Mucosa of rectum (tissue), 2 donors: ENCODE results near the gene UBXN1.

ENCODE experiments used
- H3K27ac ChIP-seq, 2 donors: one replicate each; pipeline ENCODE4 v1.7.0; 2013; ENCODE audit warnings: inconsistent platforms in 2 of 2, low read depth in 2 of 2, low read length in 2 of 2
- H3K27me3 ChIP-seq, 2 donors: one replicate each; pipeline ENCODE4 v1.7.0; 2013; ENCODE audit warnings: low read length in 2 of 2; ENCODE audit not compliant: control insufficient read depth in 2 of 2, insufficient read depth in 2 of 2
- H3K36me3 ChIP-seq, 2 donors: one replicate each; pipeline ENCODE4 v1.7.0; 2013; ENCODE audit warnings: low read length in 2 of 2; ENCODE audit not compliant: control insufficient read depth in 2 of 2, insufficient read depth in 2 of 2
- H3K4me1 ChIP-seq, 2 donors: one replicate each; pipeline ENCODE4 v1.7.0; 2013; ENCODE audit warnings: low read length in 2 of 2, mild to moderate bottlenecking in 1 of 2; ENCODE audit not compliant: control insufficient read depth in 2 of 2, insufficient read depth in 2 of 2
- H3K4me3 ChIP-seq, 2 donors: one replicate each; pipeline ENCODE4 v1.7.0; 2013; ENCODE audit warnings: low read length in 2 of 2
- H3K9ac ChIP-seq, 2 donors: one replicate each; pipeline ENCODE4 v1.7.0; 2013; ENCODE audit warnings: low read length in 2 of 2, low read depth in 1 of 2, mild to moderate bottlenecking in 1 of 2
- H3K9me3 ChIP-seq, 2 donors: one replicate each; pipeline ENCODE4 v1.7.0; 2013; ENCODE audit warnings: low read length in 2 of 2; ENCODE audit not compliant: control insufficient read depth in 2 of 2
- donor health status: healthy.
- donor health status: Normal muscosa, but diverticular disease.

Gene UBXN1, protein sequence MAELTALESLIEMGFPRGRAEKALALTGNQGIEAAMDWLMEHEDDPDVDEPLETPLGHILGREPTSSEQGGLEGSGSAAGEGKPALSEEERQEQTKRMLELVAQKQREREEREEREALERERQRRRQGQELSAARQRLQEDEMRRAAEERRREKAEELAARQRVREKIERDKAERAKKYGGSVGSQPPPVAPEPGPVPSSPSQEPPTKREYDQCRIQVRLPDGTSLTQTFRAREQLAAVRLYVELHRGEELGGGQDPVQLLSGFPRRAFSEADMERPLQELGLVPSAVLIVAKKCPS

DNA sequence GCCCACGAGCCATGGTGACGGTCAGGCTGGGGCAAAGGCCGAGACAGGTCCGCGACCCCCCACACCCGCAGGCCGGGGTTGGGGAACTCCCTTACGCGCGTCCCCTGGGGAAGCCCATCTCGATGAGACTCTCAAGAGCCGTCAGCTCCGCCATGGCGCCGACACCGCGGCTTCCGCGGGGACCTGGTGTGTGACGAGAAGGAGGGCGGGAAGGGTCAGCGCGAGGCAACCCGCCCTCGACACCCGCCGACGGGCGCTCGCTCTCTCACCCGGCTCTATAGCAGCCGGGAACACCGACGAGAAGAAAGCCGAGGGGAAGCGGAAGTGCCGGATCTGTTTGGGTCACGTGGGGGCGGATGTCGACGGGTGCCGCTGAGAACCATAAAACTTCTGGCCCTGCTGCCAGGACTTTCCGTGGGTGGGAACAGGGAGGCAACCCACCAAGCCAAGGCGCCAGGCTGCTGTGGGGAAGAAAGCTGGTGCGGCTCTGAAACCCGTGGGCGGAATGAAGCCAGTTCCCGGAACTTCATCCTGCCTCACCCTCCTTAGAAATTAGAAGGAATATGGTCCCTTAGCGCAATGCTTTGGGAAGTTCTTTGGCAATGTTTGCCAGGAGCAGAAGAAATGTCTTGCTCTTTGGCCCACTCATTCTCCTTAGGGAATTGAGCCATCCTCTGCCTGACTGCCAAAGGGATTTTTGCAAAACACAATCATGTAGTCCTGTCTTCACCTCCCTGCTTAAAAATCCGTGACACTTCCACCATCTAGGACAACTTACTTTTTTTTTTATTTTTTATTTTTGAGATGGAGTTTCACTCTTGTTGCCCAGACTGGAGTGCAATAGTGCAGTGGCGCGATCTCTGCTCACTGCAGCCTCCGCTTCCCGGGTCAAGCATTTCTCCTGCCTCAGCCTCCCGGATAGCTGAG is at the start of gene UBXN1:
UBXN1 (minus strand) TSS at position 304 of the 927 bp plus-strand sequence; CDS start at position 154, 150 bp downstream.
- peak within 1 kb of the TSS; percentile 83 to 93 for H3K4me3 ChIP-seq
- no peaks in the 10 kb centered on the region for H3K27me3 ChIP-seq
- H3K27ac ChIP-seq, result peak within 1 kb of the TSS; percentile 71 to 90
- H3K4me1 ChIP-seq, result peaks cover 13 to 14% of the 10 kb centered on the region in 2 donors
- H3K9ac ChIP-seq, result peak within 1 kb of the TSS; percentile 91
- no peaks in the 10 kb centered on the region for H3K9me3 ChIP-seq
- peaks cover 19 to 21% of the 10 kb centered on the region in 2 donors for H3K36me3 ChIP-seq

DNA sequence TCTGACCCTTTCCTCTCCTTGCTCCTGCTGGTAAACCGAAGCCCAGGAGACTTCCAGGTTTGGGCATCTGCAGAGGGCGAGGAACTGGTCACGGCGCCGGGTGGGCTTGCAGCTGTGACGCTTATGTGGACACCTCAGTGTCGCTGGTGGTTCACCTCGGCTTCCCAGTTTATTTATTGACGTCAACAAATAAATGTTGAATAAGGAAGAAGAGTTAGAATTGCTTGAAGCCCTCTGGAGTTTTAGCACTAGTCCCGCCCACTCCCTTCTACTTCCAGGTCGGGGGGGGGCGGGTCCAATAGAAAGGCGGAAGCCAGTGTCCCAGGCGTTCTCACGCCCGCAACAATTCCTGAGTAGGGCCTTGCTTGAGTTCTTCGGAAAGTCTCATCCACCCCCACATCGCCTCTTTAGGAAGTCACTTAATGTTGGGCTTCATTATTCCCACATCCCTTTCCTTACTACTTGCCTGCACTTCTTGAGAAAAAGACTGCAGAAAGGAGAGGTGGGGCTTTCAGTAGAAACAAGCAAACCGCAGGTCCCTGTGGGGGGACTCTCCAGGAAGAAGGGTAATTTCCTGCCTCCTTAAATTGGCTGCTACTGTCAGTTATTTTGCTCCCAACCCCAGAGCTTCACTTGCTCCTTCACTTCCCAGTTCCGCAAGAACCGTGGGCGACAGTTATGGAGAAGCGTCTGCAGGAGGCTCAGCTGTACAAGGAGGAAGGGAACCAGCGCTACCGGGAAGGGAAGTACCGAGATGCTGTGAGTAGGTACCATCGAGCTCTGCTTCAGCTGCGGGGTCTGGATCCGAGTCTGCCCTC is 49.5 kb upstream of the UBXN1 start, which contains the start of gene TTC9C:
TTC9C (plus strand) TSS at position 316 of the 818 bp plus-strand sequence; CDS start at position 679, 363 bp downstream.
- Histone ChIP-seq H3K36me3 (peaks cover 9 to 14% of the 10 kb centered on the region in 2 donors), H3K4me1 (peaks cover 29 to 31% of the 10 kb centered on the region in 2 donors), H3K4me3 (peak within 1 kb of the TSS; percentile 95 to 98), H3K27ac (peak within 1 kb of the TSS; percentile 93), H3K9me3 (no peaks in the 10 kb centered on the region), H3K9ac (peak within 1 kb of the TSS; percentile 83 to 90), H3K27me3 (no peaks in the 10 kb centered on the region)

DNA sequence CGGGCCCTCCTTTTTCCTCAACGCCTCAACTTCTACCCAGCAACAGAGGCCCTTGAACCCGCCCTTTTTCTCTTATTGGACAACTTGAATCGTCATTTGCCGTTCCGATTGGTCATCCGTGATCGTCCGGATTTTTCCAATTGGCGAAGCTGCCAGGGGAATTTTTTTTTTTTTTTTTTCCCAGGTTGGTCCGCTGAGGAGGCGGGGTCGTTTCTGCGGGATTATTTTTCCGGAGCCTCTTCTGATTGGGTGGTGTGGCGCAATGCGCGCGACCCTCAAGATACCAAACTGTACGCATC is 48.9 kb upstream of the UBXN1 start:
- Histone ChIP-seq H3K27ac (peak overlapping the region; percentile 93), H3K4me1 (peaks cover 29 to 31% of the 10 kb centered on the region in 2 donors), H3K27me3 (no peaks in the 10 kb centered on the region), H3K9ac (peak overlapping the region; percentile 75 to 83), H3K36me3 (peaks cover 13 to 16% of the 10 kb centered on the region in 2 donors), H3K4me3 (peak overlapping the region; percentile 95 to 98), H3K9me3 (no peaks in the 10 kb centered on the region)

DNA sequence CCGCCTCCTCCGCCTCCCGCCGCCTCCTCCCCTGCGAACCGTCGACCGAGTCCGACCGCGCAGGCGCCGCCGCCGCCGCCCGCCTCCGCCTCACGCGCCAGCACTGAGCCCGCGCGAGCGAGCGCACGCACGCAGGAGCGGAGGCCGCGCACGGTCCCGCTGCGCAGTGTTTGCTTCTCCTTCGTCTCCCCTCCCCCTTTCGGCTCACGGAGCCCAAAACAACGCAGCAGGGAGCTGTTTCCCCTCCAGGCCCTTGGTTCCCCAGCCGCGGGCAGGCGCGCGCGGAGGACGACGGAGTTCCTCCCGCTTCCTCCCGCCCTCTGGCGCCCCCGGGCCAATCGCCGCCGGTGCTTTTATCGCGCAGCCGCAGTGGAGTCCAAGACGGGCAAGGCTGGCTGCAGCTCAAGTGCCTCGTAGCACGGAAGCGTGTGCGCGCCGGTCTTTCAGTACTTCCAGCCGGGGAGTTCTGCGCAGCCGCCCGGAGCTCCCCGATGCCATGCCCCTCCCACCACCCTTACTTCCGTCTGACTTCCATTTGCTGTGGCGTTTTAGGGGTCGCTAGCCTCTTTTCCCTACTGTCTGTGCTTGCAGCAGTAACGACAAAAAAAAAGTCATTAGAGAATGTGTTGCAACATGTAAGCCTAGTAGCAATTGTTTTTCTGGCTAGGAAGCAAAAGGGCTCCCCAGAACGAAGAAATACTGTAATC is 48.4 kb upstream of the UBXN1 start, which contains the start of gene HNRNPUL2:
HNRNPUL2 (minus strand) TSS at position 293 of the 707 bp plus-strand sequence. CDS start 301 bp downstream, outside the sequence.
- Histone ChIP-seq H3K27me3 (no peaks in the 10 kb centered on the region), H3K4me3 (peak within 1 kb of the TSS; percentile 95 to 98), H3K4me1 (peaks cover 29 to 31% of the 10 kb centered on the region in 2 donors), H3K9me3 (no peaks in the 10 kb centered on the region), H3K9ac (peak within 1 kb of the TSS; percentile 83 to 89), H3K36me3 (peaks cover 18 to 21% of the 10 kb centered on the region in 2 donors), H3K27ac (peak within 1 kb of the TSS; percentile 93)

DNA sequence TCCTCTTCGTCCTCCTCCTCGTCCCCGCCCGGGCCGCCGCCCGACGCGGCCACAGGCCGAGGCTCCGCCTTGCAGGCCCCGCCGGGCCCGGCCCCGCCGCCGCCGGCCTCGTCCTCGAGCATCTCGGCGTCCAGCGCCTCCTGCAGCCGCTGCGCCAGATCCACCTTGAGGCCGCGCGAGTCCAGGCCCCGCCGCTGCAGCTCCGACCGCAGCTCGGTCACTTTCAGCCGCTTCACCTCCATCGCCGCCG is 48.0 kb upstream of the UBXN1 start:
- Histone ChIP-seq H3K4me1 (peaks cover 29 to 31% of the 10 kb centered on the region in 2 donors), H3K9me3 (no peaks in the 10 kb centered on the region), H3K9ac (peak overlapping the region; percentile 81 to 89), H3K27ac (peak overlapping the region; percentile 93), H3K4me3 (peak overlapping the region; percentile 95 to 98), H3K36me3 (peaks cover 23 to 26% of the 10 kb centered on the region in 2 donors), H3K27me3 (no peaks in the 10 kb centered on the region)

DNA sequence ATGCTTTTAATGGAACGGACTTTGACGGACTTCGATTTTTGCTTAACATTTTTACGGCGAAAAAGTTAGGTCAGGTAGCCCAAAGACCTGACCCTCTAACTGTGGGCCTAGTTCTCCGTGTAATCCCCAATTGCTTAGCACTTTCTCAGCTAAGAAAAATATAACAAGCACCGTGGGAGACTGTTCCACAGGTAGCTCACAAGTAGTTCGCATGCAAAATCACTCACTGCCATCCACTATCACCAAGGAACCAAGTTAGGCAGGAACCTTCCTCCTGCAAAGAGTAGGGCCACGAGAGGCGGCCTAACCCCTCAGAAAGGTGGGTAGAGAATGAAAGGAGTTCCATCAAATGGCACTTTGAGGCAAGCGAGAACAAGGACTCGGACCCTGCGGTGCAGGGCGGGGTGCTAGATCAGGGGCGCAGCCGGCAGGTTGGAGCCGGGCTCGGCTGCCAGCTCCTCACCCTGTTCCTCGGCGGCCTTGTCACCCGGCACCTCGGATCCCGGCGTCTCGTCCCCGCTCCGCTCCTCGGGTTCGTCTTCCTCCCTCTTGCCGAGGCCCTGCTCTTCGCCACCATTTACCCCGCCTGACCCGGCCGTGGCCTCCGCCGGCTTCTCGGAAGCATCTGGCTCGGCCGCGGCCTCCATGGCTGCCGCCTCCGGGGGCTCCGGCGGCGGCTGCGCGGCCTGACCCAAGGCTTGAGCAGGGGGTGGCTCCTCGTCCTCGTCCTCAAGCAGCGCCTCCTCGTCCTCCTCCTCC is 47.5 kb upstream of the UBXN1 start:
- peaks cover 29 to 31% of the 10 kb centered on the region in 2 donors for H3K4me1 ChIP-seq
- no peaks in the 10 kb centered on the region for H3K9me3 ChIP-seq
- peak overlapping the region; percentile 95 to 98 for H3K4me3 ChIP-seq
- H3K27ac ChIP-seq, result peak overlapping the region; percentile 93
- H3K36me3 ChIP-seq, result peaks cover 28 to 30% of the 10 kb centered on the region in 2 donors
- no peaks in the 10 kb centered on the region for H3K27me3 ChIP-seq
- peak overlapping the region; percentile 81 to 89 for H3K9ac ChIP-seq

DNA sequence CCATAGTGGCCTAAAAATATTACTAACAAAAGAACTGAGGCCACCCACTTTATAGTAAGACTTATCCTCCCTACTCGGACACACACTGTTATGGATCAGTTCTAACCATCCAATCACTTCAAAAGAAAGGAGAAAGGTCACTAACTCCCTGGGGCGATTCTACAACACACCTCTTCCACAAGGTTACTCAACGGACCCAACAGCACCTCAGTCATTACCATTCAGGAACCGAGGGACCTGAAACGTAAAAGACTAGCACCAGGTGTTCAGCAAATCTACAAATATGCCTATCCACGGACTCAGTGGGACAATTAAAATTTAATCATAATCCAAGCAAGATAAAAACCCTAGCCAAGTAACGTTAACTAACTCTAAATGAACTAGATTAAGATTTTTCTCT is 46.8 kb upstream of the UBXN1 start:
- H3K27me3 ChIP-seq, result no peaks in the 10 kb centered on the region
- H3K9me3 ChIP-seq, result no peaks in the 10 kb centered on the region
- H3K4me3 ChIP-seq, result peak overlapping the region; percentile 95 to 98
- H3K4me1 ChIP-seq, result peaks cover 29 to 31% of the 10 kb centered on the region in 2 donors
- H3K27ac ChIP-seq, result peak overlapping the region; percentile 93
- peak overlapping the region; percentile 81 to 89 for H3K9ac ChIP-seq
- peaks cover 35 to 37% of the 10 kb centered on the region in 2 donors for H3K36me3 ChIP-seq

DNA sequence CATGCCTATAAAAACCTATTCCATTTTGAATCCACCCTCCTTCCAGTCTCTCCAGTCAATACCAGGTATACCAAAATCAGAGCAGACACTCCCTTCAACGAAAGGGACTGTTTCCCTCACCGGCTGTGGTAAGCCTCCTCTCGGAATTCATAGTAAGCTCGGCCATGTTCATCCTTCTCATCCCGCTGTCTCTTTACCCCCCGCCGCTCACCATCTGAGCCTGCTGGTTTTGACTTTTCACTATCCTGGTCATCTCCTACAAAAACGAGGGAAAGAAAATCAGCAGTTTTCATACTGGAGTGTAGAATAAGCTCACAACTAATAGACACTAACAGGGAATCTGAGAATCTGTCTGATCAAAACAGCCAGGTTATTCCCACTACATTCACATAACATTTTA is 45.3 kb upstream of the UBXN1 start:
- peak overlapping the region; percentile 28 to 95 for H3K4me3 ChIP-seq
- no peak overlapping the region for H3K9ac ChIP-seq
- peaks cover 47% of the 10 kb centered on the region in 2 donors for H3K36me3 ChIP-seq

DNA sequence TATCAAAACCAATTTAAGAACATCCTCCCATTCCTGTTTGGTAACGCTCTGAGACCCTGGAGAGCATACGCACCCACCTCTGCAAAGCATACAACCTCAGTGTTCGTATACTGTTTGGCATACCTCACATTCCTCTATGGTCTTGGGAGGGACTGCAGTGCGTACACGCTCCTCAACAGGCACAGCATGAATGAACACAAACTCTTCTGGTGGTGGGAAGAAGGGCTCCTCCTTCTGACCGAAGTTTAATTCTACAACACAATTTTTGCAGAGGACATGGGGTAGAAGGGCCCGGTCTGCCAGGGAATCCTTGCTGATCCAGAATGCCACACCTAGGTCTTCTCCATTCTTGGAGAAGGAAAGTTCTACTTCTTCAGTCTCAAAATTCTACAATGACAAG is 43.1 kb upstream of the UBXN1 start:
- Histone ChIP-seq H3K4me3 (no peak overlapping the region), H3K27me3 (no peaks in the 10 kb centered on the region), H3K36me3 (peaks cover 65 to 67% of the 10 kb centered on the region in 2 donors), H3K9ac (no peak overlapping the region), H3K27ac (no peak overlapping the region), H3K9me3 (no peaks in the 10 kb centered on the region), H3K4me1 (peaks cover 14 to 20% of the 10 kb centered on the region in 2 donors)

More for the DNA sequence above, 45.3 kb upstream of the UBXN1 start:
- Histone ChIP-seq H3K9me3 (no peaks in the 10 kb centered on the region), H3K4me1 (peaks cover 20 to 22% of the 10 kb centered on the region in 2 donors), H3K27ac (no peak overlapping the region), H3K27me3 (no peaks in the 10 kb centered on the region)
